T-helper 2 cell treated with Interferon-gamma antibody and Interleukin-4, amounts not matched to agents 100 ng/mL and 5 ng/mL, for 36 hours (primary cell): Measurements from ENCODE around the gene GPR153. TPM values are rescaled to one million over a fixed set of nuclear protein-coding genes. Genes with fewer than 3 reads are reported as not detected.

Experiments
- intact Hi-C: fragments of 100-400 bp; cut with micrococcal nuclease; formaldehyde crosslinking; loops from one replicate; pipeline ENCODE4 v1.15.1; 2023
- total RNA-seq: library from RNA; stranded (reverse); gene quantifications from 2 replicates; pipeline ENCODE4 v1.2.3, GENCODE V29; 2022

Gene GPR153
- total RNA-seq, 1 donor from 2014 or later = 0.50 TPM

DNA sequence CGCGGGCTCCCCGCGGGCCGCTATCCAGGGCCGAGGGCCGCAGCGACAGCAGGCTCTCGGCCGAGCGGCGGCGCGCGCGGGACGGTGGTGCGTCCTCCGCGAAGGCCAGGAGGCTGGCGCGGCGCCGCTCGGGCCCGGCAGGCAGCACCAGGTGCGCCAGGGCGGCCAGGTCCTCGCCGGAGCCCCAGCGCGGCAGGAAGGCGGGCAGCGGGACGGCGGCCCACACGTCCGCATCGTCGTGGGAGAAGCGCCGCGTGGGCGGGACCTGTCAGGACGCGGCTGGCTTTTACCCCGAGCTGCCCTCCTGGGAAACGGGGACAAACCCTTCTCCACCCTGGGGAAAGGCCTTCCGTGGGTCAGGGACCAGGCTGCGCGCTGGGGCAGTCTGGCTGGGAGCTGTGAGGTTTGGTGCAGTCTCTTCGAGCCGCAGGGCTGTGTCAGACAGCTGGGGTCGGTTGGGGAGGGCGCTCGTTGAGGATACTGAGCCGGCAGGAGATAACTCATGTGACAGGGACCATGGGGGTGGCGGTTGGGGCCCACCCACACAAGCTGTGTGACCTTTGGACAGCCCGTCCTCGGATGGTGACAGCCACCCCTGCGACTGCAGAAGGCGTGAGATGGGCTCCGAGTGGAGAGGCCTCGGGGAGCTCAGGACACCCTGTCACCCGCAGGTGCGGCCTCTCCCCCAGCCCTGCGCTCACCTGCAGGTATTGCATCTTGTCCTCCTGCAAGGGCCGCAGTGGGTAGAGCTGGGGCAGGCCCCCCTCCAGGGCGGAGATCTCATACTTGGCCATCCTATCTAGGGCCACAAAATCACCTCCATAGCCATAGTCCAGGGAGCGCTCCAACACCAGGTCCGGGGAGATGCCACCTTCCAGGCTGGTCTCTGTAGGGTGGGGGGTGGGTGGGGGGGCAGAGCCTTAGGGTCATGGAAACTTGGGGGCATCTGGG is 10.9 kb downstream of the GPR153 start:
- intact Hi-C loops = loop anchor here (10.0 kb wide), 1 partner anchor 355 kb away; the partner anchor contains the start of gene KLHL21

DNA sequence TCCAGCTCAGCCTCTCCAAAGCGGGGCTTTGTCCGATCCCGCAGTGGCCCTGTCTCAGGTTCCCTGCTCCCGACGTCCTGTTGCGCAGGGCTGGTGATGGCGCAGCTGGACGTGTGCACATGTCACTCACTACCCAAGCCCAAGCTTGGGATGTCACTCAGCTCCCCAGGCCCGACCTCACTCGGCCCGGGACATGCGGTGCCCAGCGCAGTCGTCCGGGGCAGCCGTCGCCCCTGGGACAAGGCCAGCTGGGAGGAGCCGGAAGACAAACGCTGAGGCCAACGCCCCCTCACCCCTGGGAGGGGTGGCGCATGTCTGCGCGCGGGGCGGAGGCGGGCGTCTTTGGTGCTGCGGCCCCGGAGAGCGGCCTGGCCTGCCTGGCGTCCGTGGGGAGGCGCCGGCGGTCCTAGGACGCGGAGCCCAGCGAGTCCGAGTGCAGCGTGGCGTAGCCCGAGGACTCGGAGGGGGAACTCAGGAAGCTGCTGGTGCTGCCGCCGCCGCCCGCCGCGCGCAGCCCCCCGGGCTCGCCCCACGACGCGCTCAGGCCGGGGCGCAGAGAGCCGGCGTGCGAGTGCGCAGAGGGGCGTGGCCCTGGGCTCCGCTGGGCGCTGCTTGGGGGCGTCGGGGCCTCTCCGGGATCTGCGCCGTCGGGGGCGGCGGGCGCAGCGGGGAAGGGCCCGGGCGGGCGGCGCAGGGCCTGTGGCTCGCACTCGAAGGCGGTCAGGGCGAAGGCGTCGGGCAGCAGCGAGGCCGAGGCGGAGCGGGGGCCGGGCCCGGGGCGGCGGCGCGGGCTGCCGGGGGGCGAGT is 11.8 kb downstream of the GPR153 start:
- intact Hi-C loops = loop anchor here (10.0 kb wide), 1 partner anchor 356 kb away; the partner anchor contains the start of gene KLHL21

GRCh38 chr1:6248161-6248776 is 12.6 kb downstream of the GPR153 start:
- intact Hi-C loops = loop anchor here (10.0 kb wide), 1 partner anchor 357 kb away; the partner anchor contains the start of gene KLHL21

DNA sequence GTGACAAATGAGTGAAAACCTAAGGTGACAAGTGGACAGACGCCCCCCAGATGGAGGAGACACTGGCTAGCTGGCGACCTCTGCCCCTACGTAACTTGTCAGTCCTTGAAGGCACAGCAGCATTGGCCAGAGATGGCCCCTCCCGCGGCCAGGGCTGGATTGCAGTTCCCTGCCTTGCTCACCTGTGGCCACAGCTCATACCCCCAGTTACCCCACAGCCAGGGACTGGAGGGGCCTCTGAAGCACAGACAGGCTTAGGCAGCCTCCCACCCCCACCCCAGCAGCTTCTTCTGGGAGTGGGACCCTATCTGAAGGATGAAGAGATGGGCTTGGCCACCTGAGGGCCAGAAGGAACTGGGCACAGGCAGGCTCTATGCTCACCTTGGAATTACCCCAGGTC is 13.2 kb downstream of the GPR153 start:
- intact Hi-C loops = loop anchor here (10.0 kb wide), 1 partner anchor 357 kb away; the partner anchor contains the start of gene KLHL21

DNA sequence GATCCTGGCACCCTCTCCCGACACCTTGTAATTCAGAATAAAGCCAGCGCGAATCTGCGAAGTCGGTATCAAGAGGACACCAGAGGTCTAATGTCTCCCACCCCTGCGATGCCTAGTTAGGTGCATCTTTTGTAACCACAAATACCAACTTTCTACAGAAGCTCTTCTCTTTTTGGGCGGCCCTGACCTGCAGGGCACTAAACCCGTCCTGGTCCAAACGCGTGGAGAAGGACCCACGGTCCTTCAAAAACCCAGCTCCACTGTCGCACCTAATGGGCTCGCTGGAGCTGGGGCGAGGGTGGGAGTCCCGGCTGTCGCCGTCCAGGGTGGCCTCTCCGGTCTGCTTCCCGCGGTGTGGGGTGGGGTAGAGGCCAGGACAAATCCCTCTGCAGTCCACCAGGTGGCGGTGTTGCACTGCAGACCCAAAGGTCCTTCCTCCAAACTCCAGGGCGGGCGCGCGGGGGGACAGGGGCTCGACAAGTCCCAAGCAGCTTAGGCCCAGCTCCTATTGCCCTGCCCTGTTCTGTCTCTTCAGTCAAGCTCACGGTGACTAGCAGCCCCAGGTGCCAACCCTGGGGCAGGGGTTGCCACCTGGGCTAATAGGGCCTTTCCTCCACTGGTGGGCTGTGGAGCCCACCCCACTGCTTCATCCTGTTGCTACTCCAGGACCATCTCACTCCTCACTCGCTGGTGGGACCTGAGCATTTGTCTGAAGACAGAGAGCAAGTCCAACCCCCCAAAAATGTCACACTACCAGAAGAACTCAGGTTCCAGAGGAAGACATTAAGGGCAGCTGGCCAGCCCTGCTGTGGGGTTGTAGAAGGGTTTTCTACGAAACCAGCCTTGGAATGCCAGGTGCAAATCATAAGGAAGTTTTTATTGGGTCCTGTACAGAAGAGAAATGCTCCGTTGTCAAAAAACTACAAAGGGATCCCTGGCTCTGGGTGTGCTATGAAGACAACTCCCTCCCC is 14.1 kb downstream of the GPR153 start:
- intact Hi-C loops = loop anchor here (1.0 to 10.0 kb wide), 5 partner anchors 97 to 358 kb away; partner anchors contain the start of gene KLHL21

- intact Hi-C loops = loop anchor here (1.0 to 10.0 kb wide), 7 partner anchors 15 to 359 kb away; partner anchors contain the start of genes GPR153 and KLHL21
Observed at GRCh38 chr1:6245869-6246496, 14.9 kb downstream of the GPR153 start.

GRCh38 chr1:6245086-6245868 is 15.6 kb downstream of the GPR153 start:
- intact Hi-C loops = loop anchor here (2.0 to 10.0 kb wide), 3 partner anchors 16 to 360 kb away; partner anchors contain the start of genes GPR153 and KLHL21

- intact Hi-C loops = loop anchor here (2.0 to 10.0 kb wide), 3 partner anchors 16 to 360 kb away; partner anchors contain the start of genes GPR153 and KLHL21
Observed at GRCh38 chr1:6244401-6245049, 16.4 kb downstream of the GPR153 start.

- intact Hi-C loops = loop anchor here (2.0 to 10.0 kb wide), 3 partner anchors 17 to 361 kb away; partner anchors contain the start of genes GPR153 and KLHL21
Observed at GRCh38 chr1:6243993-6244392, 16.9 kb downstream of the GPR153 start, which contains the start of gene HES3. HES3 (plus strand) TSS chr1:6244179; CDS start chr1:6244366, 187 bp downstream.

GRCh38 chr1:6243053-6243834 is 17.7 kb downstream of the GPR153 start:
- intact Hi-C loops = loop anchor here (10.0 kb wide), 1 partner anchor 362 kb away; the partner anchor contains the start of gene KLHL21

DNA sequence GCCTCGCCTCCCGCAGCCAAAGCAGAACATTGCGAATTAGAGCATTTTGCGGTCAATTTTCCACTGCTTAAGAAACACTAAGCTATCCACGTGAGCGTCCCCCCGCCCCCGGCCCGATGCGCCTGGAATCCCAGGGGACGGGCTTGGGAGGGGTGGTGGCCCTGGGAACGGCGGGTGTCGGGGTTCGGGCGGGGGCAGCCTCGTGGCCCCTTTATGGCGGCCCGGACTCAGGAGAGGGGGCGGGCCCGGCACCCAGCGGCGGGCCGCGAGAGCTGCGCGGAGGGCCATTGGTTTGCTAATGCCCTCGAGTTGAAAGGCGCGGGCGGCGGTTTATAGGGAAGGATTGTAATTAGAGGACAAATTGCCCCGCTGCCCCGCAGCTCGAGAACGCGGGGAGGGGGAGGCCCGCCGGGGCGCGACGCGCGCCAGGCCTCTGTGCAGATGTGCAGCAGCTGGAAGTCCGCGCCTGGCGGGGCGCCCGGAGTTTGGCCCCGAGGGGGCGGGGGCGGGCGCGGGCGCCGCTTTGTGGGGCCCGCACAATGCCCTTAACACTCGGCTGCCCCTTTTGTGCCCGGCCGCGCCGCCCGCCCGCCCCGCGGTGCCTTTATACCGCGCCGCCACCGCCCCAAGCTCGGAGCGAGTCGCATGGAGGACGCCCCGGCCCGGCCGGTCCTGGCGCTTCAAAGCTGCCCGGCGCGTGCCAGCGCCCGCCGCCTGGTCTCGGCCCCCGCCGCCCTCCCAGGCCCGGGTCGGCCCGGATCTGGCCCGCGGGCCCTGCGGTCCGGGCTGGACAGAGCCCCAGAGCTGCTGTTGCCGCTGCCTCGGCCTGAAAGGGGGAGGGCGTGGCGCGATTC is 18.8 kb downstream of the GPR153 start:
- intact Hi-C loops = loop anchor here (10.0 kb wide), 1 partner anchor 363 kb away; the partner anchor contains the start of gene KLHL21

GRCh38 chr1:6241107-6241886 is 19.6 kb downstream of the GPR153 start:
- intact Hi-C loops = loop anchor here (10.0 kb wide), 1 partner anchor 364 kb away; the partner anchor contains the start of gene KLHL21

DNA sequence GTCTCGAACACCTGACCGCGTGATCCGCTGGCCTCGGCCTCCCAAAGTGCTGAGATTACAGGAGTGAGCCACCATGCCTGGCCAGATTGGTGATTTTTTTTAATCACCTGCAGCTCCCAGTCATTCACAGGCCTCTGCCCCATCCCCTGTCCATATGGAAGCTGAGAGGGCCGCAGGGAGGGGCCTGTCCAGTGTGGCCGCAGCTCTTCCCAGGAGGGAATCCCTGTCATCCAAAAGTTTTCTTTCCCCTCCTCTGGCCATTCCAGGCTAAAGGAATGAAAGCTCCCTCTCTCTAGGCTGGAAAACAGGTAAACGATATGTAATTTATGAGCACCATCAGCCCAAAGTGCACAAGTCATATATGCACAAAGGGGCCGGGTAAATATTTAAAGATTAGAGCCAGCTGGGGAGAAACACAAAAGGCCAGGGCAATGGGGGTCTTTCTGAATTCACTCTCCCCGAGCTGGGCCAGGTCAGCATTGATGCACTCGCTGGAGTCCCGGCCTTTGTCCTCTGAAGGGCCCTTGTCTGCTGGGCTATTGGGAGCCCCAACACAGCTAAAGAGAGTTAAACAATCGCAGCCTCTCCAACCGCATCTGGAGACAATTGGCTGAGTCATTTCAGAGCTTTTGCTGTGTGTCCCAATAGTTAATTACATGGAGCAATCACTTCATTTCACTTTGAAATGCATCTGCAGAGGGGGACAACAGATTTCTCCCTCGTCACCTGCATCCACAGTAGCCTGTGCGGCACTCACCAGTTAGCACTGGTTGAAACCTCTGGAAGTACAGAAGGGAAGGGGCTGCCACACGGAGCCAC is 20.7 kb downstream of the GPR153 start:
- intact Hi-C loops = loop anchor here (10.0 kb wide), 1 partner anchor 365 kb away; the partner anchor contains the start of gene KLHL21

DNA sequence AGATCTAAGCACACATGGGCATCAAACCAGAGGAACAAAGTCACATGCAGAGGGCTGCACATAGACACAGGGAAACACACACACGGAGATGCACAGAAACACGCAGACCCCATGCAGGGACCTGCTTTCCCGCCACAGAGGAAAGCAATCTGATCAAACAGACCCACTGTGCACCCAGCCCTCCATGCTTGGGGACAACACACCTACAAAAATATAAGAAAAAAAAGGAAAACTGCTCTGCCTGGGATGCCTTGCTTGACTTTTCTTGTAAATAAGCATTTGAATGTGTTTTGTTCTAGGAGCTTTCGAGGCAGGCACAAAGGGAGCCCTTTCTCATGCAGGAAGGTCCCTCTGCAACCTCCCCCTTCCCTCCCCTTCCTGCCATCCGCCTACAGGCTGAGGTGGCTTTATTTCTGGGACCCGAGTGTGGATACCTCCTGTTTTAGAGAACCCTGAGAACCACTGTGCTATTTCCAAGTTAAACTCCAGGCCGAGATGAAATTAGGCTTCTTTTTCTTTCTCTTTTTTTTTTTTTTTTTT is 21.6 kb downstream of the GPR153 start:
- intact Hi-C loops = no loop called here
